HG02623 (cell line): ENCODE results near the gene FAT2.

Source experiments
- ATAC-seq: cut with Tn5 transposase; IDR thresholded peaks from one replicate; pipeline ENCODE4 v1.9.1; 2021; ENCODE audit warnings: moderate library complexity; ENCODE audit not compliant: unreplicated experiment

The FAT2 gene, protein sequence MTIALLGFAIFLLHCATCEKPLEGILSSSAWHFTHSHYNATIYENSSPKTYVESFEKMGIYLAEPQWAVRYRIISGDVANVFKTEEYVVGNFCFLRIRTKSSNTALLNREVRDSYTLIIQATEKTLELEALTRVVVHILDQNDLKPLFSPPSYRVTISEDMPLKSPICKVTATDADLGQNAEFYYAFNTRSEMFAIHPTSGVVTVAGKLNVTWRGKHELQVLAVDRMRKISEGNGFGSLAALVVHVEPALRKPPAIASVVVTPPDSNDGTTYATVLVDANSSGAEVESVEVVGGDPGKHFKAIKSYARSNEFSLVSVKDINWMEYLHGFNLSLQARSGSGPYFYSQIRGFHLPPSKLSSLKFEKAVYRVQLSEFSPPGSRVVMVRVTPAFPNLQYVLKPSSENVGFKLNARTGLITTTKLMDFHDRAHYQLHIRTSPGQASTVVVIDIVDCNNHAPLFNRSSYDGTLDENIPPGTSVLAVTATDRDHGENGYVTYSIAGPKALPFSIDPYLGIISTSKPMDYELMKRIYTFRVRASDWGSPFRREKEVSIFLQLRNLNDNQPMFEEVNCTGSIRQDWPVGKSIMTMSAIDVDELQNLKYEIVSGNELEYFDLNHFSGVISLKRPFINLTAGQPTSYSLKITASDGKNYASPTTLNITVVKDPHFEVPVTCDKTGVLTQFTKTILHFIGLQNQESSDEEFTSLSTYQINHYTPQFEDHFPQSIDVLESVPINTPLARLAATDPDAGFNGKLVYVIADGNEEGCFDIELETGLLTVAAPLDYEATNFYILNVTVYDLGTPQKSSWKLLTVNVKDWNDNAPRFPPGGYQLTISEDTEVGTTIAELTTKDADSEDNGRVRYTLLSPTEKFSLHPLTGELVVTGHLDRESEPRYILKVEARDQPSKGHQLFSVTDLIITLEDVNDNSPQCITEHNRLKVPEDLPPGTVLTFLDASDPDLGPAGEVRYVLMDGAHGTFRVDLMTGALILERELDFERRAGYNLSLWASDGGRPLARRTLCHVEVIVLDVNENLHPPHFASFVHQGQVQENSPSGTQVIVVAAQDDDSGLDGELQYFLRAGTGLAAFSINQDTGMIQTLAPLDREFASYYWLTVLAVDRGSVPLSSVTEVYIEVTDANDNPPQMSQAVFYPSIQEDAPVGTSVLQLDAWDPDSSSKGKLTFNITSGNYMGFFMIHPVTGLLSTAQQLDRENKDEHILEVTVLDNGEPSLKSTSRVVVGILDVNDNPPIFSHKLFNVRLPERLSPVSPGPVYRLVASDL (N-terminal part only)

DNA sequence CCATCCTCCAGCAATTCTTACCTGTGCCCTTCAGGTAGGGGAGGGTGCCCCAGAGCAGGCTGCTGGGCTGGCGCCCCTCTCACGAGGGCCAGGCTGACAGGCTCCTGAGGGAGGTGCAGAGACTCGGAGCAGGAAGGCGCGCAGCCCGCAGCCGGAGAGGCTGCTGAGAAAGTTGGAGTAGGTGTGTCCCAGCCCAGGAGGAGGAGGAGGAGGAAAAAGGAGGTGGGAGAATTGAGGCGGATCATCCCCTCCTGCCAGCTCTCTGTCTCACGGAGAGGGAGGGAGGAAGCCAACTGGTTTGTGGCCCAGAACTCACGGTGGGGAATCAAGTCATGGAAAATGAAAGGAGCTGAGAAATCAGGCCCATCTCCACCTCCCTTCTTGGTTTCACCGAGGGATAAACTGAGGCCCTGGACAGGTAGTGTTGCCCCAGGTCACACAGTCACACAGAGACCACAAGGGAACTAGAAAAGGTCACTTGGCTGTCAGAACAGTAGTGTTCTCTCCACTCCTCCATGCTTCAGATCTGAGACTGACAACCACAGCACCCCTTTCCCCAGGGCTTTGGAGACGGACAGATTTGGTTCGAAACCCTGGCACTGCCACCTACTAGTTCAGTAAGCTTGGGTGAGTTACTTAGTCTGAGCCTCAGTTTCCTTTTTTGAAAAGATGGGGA is at the start of gene FAT2:
TSS of gene FAT2 (minus strand) at position 188 of the 676 bp plus-strand sequence. CDS start 22,400 bp downstream, outside the sequence.
- ATAC-seq: no peak

DNA sequence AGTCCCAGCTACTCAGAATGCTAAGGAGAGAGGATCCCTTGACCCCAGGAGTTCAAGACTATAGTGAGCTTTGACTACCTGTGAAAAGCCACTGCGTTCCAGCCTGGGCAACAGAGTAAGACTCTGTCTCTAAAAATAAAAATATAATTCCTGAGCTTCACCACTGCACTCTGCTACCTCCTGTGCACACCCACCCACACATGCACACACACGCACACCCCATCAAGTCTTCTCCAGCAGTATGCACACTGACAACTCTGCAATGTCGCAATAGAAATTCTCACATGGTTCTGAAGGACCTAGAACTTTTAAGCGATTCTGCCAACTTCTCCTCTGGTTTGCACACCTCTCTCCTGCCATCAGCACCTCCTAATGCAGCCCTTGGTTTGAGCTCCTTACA is 47.5 kb upstream of the FAT2 start:
- no peak for ATAC-seq

DNA sequence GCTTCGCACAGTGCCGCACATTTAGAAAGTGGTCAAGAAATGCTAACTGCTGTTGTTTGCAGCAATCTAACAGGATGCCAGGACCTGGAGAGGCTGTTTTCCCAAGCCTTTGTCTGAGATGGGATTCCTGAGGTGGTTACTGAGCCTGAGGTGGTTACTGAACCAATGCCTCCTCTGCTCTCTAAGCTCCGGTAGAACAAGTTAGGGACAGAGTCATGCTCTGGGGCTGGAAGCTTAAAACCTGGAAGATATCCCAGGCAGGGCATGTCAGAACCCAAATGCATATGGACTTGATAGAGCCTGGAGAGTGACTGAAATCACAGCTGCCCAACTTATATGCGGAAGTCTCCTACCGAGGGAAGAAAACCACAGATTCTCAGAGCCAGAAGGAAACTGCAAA is 46.5 kb upstream of the FAT2 start:
- no peak for ATAC-seq

DNA sequence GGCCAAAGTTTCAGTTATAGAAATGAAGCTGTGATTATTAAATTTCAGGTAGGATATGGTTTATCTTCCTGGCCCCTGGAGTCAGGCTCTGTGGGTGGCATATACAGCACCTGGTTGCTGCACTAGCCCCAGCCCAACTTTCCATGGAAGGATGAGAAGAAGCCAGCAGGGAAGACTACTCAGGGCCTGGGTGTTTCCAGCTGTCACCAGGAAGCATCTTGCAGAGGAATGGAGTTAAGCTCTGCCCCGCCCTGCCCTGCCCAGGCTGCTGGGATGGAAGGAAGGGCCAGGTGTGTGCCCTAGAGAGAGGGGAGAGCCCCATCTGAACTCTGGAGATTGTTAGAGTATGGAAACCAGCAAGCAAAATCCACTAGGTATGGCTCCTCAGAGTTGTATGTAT is 42.8 kb upstream of the FAT2 start:
- no peak for ATAC-seq

DNA sequence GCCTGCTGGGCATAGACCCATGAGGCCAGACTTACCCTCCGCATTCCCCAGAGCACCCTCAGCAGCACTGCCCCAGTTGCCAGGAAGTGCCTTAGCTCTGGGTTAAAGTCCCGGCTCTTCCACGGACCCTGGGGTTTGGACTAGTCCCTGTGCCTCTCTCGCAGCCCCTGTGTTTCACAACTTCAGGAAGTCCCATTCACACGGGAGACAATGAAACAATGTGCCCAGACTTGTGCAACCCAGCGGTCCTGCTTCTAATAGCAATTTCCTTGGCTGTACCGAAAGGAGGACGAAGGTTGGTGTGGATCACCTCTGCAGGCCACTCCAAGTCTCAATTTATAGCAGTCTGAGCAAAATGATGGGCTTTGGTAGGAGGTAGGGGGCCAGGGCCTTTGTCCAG is 41.8 kb upstream of the FAT2 start:
- ATAC-seq: no peak

DNA sequence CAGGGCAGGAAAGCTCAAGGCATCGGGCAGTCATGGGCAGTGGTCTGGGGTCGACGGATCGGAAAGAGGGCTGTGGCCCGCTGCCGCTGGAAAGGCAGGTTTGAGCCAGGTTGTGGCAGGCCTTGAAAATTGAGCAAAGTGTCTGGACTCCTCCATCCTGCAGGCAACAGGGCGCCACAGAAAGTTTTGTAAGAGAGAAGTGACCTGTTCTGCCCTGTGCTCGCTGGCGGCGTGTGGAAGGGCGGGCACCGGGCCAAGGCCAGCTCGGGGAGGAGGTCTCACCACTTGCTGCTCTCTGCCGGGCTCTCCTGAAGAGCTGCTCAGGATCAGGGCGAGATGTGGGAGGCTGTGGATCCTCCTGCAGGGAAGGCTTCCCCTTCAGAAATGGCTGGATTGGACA is 41.4 kb upstream of the FAT2 start:
- ATAC-seq: no peak

DNA sequence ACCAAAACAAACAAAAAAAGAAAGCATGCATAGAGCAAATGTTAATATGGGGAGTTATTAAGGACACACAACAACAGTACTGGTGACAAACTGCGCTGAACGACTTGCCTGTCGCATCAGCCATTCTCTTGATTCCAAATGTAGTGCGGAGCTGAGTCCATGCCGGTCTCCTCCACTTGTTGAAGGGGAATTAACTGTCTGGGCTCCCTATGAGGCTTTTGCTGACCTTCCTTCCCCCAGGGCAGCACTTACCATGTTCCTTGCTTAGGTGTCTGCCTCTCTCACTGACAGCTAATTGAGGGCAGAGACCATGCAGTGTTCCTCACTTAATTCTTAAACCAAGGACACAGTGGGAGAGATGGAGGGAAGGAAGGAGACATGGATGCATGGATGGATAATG is 40.8 kb upstream of the FAT2 start:
- ATAC-seq: no peak

DNA sequence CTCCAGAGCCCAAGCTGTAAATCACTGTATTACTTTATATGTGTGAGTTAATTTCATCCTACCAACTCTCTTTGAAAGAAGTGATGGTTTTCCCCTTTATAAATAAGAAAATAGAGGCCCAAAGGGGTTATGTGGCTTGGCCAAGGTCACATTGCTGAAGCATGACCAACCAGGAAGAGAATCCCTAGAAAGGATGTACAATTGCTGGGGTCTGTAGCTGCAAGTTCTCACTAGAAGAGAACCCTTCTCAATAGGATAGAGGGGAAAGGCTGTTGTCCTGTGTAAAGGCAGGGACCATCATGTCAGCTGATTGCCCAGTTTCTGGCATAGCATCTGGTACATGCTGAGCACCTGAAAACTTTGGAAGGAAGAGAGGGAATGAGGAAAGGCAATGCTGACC is 39.0 kb upstream of the FAT2 start:
- ATAC-seq: no peak

DNA sequence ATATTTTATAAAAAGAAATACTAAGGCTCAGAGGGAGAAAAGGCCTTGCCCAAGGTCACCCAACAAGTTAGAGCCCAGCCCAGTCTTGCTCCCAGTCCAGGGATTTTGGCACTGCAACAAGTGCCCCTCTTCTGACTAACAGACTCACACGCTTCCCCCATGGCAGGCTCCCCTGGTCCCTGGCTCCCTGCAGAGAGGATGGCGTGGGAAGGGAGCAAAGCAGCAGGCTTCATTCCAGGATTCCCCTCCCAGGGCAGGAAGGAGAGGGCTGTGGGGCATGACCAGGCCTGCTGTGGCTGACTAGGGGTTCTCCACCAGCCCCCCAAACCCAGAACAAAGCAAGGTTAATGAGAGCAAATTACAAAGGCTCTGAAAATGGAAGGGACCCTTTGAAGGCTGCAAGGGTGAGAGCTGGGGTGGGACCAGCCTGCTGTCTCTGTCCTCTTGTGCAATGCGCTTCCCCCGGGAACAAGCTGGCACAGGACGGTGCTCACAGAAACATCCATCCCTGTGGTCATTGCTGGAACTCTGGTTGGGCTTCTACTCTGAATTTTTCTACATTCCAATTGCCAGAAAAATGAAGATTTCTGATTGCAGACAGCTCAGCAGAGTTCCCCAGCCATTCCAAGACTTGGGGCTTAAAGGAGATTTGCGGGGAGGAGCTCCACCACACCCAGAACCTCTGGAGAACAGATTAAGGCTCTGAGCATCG is 37.1 kb upstream of the FAT2 start:
- ATAC-seq: no peak

DNA sequence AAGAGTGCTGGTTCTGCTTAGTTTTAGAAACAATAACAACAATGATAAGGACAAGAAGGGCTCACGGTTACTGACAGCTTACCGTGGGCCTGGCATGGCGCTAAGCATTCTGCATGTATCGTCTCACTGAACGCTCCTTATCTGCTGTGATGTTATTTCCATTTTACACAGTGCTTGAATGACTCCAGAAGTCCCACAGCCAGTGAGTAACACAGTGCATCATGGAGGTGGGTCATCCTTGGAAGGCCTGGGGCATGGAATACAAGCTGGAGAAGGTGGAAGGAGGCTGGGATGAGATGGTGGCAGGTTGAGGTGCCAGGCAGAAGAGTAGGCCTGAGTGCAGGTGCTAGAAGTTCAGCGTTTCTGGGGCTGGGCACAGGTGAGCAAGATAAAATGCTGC is 36.5 kb upstream of the FAT2 start:
- ATAC-seq: no peak

DNA sequence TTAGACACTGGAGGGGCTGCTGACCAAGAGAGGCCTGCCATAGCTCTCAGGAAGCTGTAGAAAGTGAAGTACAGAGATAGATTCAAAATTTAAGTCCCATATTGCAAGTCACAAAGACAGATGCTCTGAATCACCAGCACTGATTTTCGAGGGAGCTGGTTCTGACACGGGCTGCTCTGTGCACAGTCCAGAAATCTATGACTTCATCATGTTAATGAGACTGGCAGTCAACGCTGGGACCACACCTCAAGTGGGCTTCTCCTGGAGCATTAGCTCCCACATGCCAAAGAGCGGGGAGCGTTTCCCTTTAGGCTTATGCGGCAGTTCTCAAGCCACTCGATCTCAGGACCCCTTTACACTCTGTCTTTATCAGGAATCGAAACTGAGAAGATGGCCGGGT is 34.2 kb upstream of the FAT2 start:
- ATAC-seq: no peak

DNA sequence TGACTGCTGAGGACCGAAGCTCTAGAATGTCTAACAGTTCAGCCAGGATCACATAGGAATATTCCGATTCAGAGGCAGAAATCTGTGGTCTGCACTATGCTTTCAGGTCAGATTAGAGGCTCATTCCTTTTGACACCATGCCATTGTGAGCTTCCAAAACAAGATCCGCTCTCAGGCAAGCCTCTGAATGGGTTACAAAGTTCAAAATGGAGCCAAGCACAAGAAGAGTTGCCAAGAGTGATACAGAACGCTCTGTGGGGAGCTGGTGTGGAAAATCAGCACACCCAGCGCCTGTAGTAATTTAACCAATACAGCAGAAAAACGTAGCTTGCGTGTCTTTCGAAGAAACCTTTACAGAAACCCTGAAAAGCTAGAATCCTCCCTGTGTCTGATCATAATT is 33.3 kb upstream of the FAT2 start:
- no peak for ATAC-seq

DNA sequence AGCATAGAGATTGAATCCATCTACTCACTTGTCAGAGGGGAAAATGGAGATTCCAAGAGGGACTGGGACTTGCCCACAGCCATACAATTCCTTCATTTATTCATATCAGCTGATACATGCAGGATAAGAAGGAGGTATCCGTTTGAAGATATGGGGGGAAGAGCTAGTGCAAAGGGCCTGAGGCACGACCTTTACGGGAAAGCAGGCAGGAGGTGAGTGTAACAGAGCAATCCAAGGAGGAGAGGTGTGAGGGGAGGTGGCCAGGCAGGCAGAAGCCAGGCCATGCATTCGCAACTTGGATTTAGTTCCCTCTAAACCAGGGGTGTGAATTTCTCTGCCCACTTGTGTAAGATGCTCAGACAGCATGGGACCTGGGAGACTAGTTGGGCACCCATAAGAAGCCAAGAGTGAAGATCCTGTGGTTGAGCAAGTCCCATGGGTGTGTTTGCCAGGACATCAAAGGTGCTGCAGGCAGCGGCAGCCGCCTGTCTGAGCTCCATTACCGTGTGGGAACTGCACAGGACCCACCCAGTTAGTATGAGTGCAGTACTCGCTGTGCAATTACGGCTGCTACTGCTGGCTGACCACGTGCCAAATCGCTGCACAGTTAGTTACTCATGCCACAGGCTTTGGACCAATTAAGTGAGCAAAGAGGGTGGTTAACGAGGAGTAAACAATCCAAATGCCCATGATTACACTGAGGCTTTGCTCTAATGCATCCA is 31.4 kb upstream of the FAT2 start:
- ATAC-seq: no peak

DNA sequence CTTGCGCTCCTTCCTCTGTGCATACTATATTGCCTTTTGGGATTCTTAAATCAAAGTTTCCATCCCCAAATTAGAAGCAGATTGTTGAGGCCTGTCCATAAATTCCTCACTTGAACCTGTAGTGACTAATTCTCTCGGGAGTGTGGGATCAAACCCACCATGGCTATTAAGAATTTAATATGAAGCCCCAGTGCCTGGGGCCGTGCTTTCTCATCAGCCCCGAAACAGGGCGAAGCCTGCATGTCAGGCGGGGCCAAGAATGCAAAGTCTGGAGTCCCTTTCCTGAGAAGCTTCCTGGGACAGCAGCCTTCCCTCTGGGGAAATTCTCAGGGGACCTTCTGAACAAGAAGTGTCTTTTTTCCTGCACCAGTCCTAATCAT is 29.3 kb upstream of the FAT2 start:
- ATAC-seq: no peak

DNA sequence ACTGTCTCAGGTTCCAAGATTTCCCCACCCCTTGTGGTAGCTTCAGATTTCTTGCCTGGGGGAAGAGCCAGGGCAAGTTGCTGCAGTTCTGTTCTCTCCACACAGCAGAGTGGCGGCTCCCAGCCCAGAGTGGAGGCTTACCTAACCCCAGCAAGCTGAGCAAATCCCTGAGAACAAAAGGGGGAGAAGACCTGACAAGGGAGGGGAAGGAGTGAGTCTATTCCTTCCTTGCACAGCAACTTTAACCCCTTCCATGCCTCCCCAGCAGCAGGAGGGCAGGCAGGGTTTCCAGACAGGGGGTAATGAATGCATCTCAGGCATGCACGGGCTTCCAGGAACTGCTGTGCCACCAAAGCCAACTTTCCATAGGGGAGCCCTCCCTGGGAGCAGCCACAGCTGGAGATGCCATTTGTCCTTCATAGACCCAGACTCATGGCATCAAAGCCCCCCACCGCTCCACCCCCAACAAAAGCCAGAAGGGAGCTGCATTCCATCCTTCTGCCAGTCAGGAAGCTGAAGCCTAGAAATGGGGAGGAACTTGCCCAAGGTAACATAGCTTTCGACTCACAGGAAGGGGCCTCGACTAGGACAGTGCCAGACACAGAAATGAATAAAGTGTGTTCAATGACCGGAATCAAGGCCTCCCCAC is 28.8 kb upstream of the FAT2 start:
- no peak for ATAC-seq

DNA sequence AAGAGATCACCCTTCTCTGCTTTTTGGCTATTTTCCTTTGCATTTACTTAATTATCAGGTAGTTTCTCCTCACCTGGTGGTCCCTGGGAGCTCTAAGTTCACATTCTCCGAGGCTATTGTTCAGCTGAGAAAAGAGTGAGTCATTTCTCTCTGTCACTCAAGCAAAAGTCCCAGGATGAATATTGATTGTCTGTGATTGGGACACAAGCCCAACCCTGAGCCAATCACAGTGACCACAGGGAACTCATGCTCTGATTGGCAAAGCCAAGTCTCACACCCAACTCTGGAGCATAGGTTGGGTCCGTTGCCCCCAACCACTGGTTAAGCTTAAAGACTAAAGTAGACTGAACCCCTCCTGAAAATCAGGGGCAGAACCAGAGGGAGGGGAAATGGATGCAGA is 27.8 kb upstream of the FAT2 start:
- ATAC-seq: no peak

DNA sequence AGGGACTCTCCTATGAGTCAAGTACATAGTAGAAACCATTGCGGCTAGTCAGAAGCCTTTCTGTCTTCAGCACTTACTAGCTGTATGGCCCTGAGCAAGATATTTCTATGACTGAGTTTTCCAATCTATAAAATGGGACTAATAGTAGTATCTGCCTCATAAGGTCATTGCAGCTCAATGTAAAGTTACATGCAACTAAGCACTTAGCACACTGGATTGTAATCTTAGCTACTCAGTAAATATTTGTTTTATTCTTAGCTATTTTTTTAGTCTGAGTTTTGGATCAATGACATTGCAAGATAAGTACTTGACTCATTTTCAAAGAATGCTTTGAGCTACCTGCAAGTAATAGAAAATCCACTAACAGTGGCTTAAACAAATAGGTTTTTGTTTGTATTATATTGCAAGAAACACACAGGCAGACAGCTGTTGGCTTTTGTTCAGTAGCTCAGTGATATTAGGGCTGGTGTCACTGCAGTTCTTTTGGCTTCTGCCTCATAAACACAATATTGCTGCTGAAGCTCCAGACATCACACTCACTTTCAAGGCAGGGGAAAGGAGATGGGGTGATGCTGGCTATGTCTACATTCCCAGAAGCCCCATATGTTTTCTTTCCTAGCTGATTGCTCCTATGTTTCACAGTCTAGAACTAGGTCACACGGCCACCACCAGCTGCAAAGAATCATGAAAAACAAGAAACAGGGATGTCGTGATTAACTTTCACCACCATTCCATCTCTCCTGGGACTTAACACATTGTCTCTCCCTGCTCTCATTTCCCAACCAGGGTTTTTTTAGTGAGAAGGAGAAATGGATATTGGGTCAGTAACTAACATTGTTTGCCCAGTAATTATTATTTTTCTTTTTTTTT is 26.9 kb upstream of the FAT2 start:
- ATAC-seq: no peak

DNA sequence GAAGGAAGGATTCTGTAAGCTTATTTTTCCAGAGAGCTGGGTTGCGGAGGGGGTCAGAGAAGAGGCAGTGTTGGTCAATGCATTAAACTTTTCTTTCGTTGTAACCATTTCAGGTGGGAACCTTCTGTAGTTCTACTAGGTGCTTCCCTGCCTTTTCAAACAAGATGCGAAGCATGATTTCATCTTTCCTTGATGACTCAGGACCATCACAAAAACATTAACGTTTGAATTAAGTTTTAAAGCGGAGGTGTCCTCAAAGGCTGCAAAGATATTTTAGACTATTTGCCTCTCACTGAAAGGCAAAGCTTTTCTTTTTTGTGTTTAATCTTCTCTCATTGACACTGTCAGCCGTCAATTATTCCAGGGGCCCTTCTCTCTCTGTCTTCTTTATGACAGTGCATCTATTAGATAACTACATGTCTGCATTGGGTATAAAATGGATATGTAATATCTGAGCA is 26.3 kb upstream of the FAT2 start:
- no peak for ATAC-seq
